KOPT-K1 (cell line): Measurements from ENCODE around the gene NUFIP1.
"Not testable (repeated sequence)": the region's sequence is repeated elsewhere in the genome, so short reads cannot be mapped to it uniquely, and the experiment has no call there.

Experiments
- H3K27ac ChIP-seq: fragments of 200-600 bp; sonication (generic); 2 replicates; pipeline ENCODE4 v1.5.1; 2016; ENCODE audit warnings: antibody characterized with exemption, mild to moderate bottlenecking, low read depth, low read length; ENCODE audit not compliant: poor library complexity, severe bottlenecking
- H3K36me3 ChIP-seq: fragments of 200-600 bp; sonication (generic); 2 replicates; pipeline ENCODE4 v1.5.1; 2017; ENCODE audit warnings: antibody characterized with exemption, mild to moderate bottlenecking, low read length, moderate library complexity; ENCODE audit not compliant: insufficient read depth
- H3K9me3 ChIP-seq: fragments of 200-600 bp; sonication (generic); 2 replicates; pipeline ENCODE4 v1.5.1; 2017; ENCODE audit warnings: antibody characterized with exemption, low read length, mild to moderate bottlenecking; ENCODE audit not compliant: insufficient read depth, poor library complexity, severe bottlenecking

Gene NUFIP1

DNA sequence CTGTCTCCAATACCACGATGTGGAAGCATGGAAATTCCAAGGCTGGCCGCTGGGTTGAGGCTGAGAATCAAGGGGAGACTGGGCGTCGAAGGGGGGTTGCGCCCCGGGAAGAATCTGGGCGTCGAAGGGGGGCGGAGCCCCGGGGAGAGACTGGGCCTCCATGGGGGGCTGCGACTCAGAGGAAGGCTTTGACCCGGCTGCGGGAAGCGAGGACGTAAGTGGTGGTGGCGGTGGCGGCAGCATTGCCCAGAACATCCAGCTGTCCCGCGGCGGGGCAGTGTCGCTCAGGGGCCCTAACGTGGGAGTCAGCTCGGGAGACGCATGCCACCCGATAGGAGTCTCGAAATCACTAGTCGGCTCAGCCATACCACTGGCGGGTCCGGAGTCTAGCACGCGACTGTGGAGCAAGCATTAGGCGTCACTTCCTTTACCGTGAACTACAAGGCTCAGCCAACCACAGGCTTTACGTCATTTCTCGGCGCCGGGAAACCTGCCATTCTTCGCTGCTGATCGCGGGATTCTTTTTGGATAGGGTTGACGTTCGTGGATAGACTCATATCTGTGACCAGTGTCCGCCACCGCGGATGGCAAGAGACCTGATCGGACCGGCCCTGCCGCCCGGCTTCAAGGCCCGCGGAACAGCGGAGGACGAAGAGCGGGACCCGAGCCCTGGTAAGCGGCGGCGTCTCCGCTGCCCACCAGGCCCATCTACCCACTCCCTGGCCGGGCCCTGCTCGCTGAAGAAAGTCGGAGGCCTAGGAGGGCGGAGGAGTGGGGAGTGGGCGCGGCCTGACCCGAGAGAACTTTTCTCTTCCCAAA lies at the start of gene NUFIP1, which contains the start of gene GPALPP1:
TSS of gene NUFIP1 (minus strand) at position 401 of the 819 bp plus-strand sequence. CDS start at position 366, 35 bp downstream.
TSS of gene GPALPP1 (plus strand) at position 468 of the 819 bp plus-strand sequence. CDS start at position 585, 117 bp downstream.
- peak within 1 kb of the TSS; percentile 70 for H3K27ac ChIP-seq
- H3K36me3 ChIP-seq = peaks cover 25% of the 10 kb centered on the region
- no peaks in the 10 kb centered on the region for H3K9me3 ChIP-seq

DNA sequence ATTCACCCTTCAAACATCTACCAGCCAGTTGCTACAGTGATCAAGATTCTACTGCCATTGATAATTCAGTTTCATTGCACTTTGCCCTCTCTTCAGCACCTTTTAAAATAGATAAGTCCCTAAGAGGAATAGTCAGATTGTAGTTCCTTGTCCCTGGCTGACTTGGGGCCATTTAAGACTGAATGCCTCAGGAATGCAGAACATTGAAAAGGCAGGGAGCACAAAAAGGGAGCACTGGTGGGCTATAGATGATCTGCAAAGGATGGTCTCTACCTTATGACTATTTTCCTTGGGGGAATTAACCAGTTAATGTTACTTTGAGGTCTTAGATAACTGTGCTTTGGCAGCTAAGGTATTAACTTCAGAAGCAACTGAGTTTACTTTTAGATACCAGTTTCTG lies 46.9 kb upstream of the NUFIP1 start:
- Histone ChIP-seq H3K27ac (no peak overlapping the region), H3K9me3 (no peaks in the 10 kb centered on the region), H3K36me3 (peaks cover 49% of the 10 kb centered on the region)

- H3K9me3 ChIP-seq = no peaks in the 10 kb centered on the region
- H3K36me3 ChIP-seq = peaks cover 49% of the 10 kb centered on the region
- H3K27ac ChIP-seq = no peak overlapping the region
These were observed 45.1 kb upstream of the NUFIP1 start for GRCh38 chr13:45034342-45034741.

GRCh38 chr13:45024847-45025246 lies 35.6 kb upstream of the NUFIP1 start:
- Histone ChIP-seq H3K36me3 (peaks cover 73% of the 10 kb centered on the region), H3K27ac (no peak overlapping the region), H3K9me3 (no peaks in the 10 kb centered on the region)

DNA sequence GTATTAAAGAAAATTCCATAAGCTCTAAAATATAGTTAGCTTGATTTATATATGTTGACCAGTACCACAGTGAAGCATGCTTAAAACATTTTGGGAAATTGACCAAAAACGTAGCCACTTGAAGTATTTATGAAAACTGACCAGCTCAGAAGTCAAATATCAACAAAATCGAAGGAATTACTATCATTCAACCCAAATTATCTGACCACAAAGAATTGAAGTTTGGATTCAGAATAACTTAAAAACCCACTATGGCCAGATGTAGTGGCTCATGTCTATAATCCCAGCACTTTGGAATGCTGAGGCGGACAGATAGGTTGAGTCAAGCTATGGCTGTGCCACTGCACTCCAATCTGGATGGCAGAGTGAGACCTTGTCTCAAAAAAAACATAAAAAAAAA lies 32.0 kb upstream of the NUFIP1 start:
- Histone ChIP-seq H3K27ac (no peak overlapping the region), H3K36me3 (peaks cover 83% of the 10 kb centered on the region), H3K9me3 (no peaks in the 10 kb centered on the region)

DNA sequence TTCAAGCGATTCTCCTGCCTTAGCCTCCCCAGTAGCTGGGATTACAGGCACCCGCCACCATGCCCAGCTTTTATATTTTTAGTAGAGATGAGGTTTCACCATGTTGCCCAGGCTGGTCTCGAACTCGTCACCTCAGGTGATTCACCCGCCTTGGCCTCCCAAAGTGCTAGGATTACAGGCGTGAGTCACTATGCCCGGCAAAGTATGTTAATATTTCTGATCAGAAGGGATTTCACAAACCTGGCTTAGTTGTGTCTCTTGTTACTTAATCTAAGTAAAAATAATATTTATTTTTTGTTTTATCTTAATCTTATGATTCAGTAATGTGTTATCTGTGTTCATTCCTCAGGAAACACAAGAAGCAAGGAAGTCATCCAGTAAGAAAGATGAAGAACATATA lies 30.7 kb upstream of the NUFIP1 start:
- not testable (repeated sequence) for H3K9me3 ChIP-seq, H3K27ac ChIP-seq
- peaks cover 84% of the 10 kb centered on the region for H3K36me3 ChIP-seq

GRCh38 chr13:45016792-45017425 lies 27.6 kb upstream of the NUFIP1 start:
- Histone ChIP-seq H3K9me3 (no peaks in the 10 kb centered on the region), H3K36me3 (peaks cover 95% of the 10 kb centered on the region), H3K27ac (no peak overlapping the region)

- Histone ChIP-seq H3K27ac (no peak overlapping the region), H3K9me3 (no peaks in the 10 kb centered on the region), H3K36me3 (peaks cover 95% of the 10 kb centered on the region)
These were observed 26.0 kb upstream of the NUFIP1 start for GRCh38 chr13:45015300-45015699.

DNA sequence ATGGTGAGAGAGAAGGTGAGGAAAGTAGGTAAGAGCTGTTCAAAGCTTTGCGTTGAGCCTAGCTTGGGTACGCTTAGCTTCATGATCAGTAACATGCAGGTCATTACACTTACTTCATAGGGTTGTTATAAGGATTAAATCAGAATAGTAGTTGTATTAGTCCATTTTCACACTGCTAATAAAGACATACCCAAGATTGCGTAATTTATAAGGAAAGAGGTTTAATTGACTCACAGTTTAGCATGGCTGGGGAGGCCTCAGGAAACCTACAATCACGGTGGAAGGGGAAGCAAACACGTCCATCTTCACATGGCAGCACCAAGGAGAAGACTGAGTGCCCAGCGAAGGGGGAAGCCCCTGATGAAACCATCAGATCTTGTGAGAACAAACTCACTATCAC lies 21.9 kb upstream of the NUFIP1 start:
- H3K9me3 ChIP-seq = no peaks in the 10 kb centered on the region
- H3K36me3 ChIP-seq = peaks cover 100% of the 10 kb centered on the region

GRCh38 chr13:45007823-45008222 lies 18.6 kb upstream of the NUFIP1 start:
- Histone ChIP-seq H3K27ac (no peak overlapping the region), H3K9me3 (no peaks in the 10 kb centered on the region), H3K36me3 (peaks cover 95% of the 10 kb centered on the region)

More for the DNA sequence above, 21.9 kb upstream of the NUFIP1 start:
- no peak overlapping the region for H3K27ac ChIP-seq

DNA sequence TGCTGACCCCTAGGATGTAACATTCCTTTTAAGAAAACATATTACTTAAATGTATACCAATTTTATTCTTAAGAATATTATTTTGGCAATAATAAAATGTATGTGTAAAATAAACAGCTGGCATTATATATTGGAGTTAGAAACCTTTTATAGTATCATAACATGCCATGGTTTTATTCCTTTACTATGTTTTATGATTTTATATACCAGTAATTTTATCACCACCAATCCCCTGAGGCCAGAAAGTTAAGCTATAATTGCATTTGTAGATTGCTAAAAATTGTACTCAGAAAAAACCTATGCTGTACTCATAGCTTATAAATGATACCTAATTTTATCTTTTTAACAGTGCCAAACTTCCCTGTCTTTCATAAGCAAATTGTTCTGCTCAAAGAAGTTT lies 18.0 kb upstream of the NUFIP1 start:
- Histone ChIP-seq H3K9me3 (no peaks in the 10 kb centered on the region), H3K27ac (no peak overlapping the region), H3K36me3 (peaks cover 95% of the 10 kb centered on the region)

- H3K36me3 ChIP-seq = peaks cover 95% of the 10 kb centered on the region
- H3K27ac ChIP-seq = no peak overlapping the region
- no peaks in the 10 kb centered on the region for H3K9me3 ChIP-seq
These were observed 14.8 kb upstream of the NUFIP1 start for GRCh38 chr13:45004096-45004495.

DNA sequence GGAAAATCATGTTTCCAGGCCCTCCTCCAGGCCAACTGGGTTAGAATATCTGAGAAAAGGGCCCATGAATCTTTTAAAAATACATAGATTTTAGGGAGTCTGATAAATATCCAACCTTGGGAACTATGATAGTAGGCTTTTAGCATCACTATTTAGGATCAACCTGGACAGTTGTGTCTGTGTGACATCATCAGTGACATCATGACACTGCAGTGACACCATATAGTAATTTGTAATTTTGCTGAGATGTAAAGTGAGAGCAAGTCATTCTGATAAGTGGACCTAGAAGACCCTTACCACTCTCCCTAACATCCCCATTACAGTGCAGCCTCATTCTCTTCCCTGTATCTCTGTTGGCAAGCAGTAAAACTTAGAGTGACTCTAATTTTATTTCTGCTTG lies 14.1 kb upstream of the NUFIP1 start:
- Histone ChIP-seq H3K27ac (no peak overlapping the region), H3K9me3 (no peaks in the 10 kb centered on the region), H3K36me3 (peaks cover 88% of the 10 kb centered on the region)

- peaks cover 22% of the 10 kb centered on the region for H3K36me3 ChIP-seq
- H3K27ac ChIP-seq = peak overlapping the region; percentile 70
- H3K9me3 ChIP-seq = no peaks in the 10 kb centered on the region
These were observed 670 bp upstream of the NUFIP1 start for GRCh38 chr13:44989941-44990340.

GRCh38 chr13:44978328-44978727 lies 10.9 kb downstream of the NUFIP1 start:
- H3K9me3 ChIP-seq = no peaks in the 10 kb centered on the region
- peaks cover 88% of the 10 kb centered on the region for H3K36me3 ChIP-seq
- no peak overlapping the region for H3K27ac ChIP-seq
